HG03025 (cell line): ENCODE results near the gene MCF2L2.

ENCODE experiments used
- ATAC-seq: cut with Tn5 transposase; IDR thresholded peaks from one replicate; pipeline ENCODE4 v1.9.1; 2021; ENCODE audit warnings: mild to moderate bottlenecking, moderate library complexity; ENCODE audit not compliant: unreplicated experiment, low FRiP score

The MCF2L2 gene

DNA sequence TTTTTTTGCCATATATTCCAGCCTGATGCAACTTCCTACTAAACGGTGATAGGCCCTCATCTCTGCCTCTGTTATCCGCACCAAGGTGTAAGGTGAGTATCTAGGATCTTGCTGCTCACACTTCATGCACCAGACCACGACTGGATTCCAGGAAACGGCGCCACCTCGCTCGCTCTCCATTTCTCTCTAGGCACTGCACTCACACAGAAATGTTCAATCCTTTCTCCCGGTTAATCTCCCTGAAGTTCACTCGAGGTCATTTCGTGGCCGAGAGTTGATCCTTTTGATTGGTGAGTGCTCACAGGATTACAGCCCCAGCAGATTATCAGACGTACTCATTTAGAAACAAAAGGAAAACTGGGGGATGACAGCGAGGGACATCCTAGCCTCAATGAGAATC is 28.1 kb downstream of the MCF2L2 start:
- ATAC-seq: no peak

DNA sequence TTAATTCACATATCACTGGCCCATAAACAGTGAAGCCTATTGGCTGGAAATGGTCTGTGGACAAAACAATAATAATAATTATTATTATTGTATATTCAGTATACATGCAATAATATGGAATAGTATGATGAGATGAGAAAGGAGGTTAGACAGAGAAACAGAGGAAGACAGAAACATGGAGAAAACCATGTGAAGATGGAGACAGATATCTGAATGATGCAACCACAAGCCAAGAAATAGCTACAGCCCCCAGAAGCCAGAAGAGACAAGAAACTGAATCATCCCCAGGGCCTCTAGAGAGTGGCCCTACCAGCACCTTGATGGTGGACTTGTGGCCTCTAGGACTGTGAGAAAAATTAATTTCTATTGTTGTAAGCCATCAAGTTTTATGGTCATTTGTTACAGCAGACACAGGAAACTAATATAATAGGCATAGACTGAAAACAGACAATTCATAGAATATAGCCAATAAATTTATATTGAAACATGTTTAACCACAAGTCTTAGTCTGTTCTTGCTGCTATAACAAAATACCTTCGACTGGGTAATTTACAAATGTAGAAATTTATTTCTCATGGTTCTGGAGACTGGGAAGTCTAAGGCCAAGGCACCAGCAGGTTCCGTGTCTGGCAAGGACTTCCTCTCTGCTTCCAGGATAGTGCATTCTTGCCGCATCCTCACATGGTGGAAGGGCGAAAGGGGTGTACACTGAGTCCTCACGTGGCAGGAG is 31.6 kb downstream of the MCF2L2 start:
- ATAC-seq: no peak

DNA sequence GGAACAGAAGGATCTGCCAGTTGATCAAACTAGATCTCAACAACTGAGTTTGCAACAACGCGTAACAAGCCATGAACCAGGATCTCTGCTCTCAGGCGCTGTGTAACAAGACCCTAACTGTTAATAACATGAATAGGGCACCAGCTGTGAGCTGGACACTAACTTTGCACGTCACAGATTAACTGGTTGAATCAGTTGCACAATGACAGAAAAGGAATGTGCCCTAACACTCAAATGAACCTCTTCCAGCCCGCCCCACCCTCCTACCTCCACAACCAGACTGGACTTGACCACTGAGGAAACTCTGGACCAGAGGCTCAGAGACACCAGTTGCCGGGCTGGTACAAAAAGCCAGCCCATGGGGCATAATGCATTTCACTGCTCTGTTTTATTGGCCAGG is 34.3 kb downstream of the MCF2L2 start:
- no peak for ATAC-seq

DNA sequence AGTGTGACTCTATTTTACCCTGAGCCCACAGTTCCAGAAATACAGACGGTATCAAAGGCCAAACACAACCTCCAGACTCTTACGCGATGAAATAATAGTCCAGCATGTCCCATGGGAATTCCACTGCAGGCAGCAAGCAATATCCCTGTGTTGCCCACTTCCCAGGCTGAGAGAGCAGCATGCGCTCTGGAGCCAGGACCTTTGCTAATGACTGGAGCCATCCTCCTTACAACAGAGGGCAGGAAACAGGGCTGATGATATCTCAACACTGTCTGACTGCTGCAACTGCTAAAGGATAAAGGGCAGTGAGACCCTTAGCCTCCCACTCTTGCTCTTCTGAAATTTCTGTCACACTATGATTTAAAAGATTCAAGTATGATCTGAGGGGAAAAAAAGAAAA is 34.8 kb downstream of the MCF2L2 start:
- ATAC-seq: no peak

DNA sequence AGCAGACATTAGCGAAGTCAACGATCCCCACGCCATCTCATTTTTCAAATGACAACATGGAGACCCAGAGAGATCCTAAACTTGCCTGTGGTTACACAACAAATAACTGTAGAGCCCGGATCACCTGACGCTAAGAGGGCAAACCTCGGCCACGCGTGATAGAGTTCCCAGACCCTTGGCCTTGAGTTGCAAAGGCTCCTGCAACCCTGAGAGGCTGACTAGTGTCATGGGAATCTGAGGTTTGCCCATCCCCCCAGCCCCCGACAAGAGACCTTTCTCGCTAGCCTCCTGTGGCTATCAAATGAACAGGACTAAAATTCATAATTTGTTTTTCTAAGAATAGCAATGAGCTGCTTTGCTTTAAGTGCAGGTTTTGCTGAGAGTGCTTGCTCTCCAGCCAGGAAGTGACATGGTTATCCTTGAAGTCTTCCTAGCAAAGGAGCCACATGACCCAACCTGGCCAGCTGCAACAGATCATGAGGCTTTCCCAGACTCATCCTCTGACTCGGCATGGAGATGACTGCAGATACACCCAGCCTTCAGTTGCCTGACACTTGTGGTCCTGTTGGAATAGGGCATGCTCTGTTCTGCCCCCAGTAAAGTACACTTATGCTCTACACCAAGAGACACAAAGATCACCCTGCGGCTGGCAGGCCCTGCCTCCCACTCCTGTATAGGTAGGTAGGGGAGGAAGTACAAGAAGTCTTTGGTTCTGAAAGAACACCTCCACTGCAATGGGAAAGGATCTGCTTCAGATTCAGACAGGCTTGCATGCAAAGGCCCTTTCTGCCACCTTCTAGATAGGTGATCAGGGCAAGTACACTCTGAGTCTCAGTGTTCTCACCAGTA is 36.0 kb downstream of the MCF2L2 start:
- ATAC-seq: no peak

DNA sequence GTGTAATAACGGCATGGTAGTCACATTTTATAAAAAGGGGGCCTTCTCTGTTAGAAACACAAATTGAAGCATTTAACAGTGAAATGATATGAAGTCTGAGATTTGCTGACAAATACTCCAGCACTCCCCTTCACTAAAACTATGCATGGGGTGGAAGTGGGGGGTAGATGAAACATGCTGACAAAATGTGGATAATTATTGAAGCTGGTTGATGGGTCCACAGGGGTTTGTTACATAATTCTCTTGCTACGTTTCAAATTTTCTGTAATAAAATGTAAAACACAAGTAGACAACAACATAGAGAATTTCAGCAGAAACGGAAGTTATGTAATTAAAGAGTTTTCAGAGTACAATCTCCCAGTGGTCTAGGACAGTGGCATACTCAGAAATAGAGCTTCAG is 37.0 kb downstream of the MCF2L2 start:
- no peak for ATAC-seq

DNA sequence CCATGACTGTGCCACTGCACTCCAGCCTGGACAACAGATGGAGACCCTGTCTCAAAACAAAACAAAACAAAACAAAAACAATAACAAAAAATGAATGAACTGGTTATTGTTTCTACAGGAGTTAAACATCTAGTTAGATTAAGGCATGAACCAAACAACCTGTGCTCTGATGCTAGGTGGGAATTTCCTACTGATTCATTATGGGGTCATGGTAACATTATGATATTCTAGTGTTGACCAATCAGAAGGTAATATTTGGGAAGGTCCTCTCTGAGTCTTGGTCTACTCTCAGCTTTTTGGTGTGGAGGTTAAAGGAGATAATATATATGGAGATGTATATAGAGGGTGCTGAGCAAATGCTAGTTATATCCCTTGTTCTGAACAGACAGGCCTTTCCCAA is 37.6 kb downstream of the MCF2L2 start:
- no peak for ATAC-seq

DNA sequence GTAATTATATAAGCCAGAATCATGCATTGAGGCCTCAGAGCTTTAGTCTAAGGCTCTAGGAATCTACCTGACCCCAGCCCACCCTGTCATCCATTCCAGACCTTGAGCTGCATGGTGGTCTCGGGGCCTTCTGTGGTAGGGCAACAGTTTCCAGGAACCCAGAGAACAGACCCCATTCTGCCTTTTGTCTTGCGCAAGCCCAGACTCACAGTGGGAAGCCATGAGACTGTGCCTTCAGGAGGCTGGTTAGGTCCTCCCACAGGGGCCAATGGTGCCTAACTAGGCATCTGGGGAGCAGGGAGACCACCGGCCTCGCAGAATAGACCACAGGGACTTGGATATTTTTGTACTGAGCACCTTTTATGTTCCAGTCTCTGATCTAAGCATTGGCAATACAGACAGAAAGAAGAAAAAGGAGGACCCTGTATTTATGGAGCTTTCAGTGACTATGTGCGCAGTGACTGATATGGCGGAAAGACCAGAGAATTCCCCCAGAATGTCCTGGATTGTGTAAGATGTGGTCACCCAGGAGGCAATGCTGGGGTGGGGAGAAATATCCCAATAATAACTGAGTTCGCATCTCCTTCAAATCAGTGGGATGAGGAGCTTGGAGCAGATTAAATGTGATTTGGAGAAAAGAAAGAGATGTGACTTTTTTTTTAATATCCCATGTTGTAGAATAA is 40.1 kb downstream of the MCF2L2 start:
- no peak for ATAC-seq

DNA sequence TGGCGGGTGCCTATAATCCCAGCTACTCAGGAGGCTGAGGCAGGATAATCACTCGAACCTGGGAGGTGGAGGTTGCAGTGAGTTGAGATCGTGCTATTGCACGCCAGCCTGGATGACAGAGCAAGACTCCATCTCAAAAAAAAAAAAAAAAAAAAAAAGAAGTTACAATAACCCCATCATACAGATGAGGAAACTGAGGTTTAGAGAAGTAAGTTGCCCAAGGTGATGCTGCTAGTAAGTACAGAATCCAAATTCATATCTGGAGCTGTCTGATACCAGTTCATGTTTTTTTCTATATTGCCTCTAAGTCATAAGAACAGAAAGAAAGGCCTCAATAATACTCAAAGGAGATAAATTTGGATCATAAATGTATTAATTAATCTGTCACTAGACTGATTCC is 40.6 kb downstream of the MCF2L2 start:
- ATAC-seq: no peak

DNA sequence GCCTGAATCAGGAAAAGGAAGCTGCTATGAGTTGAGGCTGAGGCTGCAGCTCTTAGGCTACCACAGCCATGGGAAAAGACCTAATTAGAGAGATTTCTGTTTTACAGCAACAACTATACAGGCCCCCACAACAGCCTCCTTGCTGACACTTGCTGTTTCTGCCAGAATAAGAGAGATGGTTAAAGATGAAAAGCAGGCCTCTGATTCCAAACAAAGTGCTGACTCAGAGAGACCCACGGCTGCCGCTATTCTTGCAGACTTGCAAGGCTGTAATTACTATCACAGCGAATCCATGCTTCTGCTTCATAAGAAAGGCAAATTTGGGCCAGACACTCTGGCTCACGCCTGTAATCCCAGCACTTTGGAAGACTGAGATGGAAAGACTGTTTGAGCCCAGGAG is 41.8 kb downstream of the MCF2L2 start:
- ATAC-seq: no peak

DNA sequence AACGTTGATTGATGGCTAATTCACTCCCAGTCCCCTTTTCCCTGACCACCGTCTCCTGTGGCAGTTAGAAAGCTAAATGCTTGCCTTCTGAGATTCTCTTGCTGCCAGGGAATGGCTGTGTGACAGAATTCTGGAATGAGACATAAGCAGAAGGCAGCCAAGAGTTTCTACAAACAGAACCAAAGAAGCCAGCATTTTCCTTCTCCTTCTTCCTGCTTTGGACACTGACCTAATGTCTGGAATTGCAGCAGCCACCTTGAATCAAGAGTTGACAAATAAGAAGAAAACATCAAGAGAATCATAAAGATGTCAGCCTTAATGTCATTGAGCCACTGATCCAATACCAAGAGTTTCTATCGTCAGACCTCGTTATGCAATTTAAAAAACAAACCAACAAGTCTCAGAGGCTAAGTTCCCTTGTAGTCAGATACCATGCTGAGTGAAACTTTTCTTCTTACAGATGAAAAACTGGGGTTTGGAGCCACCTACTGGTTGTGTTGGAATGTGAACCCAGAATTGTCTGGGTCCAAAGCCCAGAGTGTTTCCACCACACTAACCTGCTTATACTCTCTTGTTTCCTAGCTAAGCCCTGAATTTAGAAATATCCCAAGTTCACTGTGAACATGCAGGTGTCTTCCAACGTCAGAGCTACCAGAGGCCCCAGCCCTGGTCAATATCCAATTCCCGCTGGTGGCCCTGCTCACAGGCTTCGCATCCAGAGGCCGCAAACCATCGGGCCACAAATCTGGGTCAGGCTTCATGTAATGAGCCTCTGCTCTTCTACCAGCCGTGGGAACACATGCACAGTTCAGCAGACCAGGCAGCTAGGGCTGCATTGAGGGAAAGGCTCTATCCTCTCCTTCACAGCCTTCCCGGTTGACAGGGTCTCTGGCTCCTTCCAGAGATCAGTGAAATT is 42.5 kb downstream of the MCF2L2 start:
- ATAC-seq: peak; percentile 50

DNA sequence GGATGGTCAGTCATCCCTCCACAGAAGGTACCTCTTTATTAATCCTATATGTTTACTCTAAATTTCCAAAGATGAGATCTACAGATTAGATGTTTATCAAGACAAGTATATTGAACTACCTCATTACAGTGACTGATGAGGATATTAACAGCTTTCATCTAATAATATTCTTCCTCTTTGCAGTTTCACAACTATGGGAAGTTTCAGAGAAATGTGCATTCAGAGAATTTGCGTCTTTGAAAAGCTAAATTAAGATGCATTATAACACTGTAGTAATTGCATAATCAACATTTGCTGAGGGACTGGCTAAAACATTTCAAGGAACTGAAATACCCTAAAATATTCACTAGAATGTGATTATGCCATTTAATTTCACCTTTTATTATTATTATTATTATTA is 46.7 kb downstream of the MCF2L2 start:
- ATAC-seq: no peak

DNA sequence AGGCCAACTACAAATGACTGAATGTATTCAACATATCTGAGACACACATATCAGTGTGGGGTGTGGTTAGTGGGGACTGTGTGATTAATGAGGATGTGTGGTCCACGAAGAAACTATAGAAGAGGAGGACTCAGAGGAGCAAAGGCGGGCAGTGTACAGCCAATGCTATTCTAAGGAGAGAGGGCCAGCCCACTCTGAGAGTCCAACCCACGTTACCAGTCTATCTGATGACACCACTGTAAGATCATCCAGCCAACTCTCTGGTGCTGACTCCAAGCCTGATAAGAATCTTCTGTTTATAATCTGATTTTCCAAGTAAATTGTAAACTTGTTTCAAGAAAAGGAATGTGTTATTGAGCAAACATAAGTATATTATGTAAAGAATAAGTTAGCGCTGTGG is 47.2 kb downstream of the MCF2L2 start:
- no peak for ATAC-seq

DNA sequence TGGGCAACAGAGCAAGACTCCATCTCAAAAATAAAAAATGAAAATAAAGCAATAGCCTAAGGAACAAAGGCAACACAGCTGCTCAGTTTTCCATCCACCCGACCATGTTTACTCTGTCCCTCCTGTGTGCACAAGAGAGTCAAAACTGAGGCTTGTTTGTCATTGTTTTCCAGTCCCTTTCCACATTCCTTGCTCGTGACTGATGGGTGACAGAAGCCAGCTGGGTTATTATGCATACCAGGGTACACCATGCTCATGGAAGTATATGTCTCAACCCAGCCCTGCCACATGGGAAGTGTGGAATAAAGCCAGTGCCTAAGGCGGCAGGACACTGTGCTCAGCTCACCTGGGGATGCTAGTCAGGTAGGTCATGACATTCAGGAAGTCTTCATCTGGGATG is 49.5 kb downstream of the MCF2L2 start:
- ATAC-seq: no peak

DNA sequence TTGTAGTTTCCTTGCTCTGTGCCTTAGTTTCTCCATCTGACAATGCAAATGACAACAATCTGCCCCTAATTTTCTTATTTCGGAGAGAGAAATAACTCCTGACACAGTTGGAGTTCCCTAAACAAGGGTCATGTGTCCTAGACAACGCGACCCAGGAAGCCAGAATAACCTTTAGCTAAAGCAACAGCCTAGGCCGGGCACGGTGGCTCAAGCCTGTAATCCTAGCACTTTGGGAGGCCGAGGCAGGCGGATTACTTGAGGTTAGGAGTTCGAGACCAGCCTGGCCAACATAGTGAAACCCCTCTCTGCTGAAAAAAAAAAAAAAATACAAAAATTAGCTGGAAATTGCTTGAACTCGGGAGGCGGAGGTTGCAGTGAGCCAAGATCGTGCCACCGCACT is 49.9 kb downstream of the MCF2L2 start:
- ATAC-seq: no peak

DNA sequence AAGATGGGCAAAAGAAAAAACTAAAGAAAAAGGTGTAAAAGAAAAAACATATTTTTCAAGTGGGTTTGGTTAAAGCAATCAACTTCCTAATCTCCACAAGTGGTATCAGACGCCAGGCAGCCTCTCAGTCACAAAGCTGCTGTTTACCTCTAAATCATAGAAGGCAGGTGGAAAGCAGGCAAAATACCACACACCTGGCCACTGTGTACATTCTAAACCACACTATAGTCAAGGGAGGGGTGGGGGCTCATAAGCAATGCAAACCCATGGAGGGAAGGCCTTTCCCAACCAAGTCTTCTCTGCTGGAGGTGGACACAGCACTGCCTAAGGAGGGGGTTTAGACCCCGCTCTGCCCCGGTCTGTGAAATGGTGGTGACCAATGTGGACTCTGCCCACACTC is 50.4 kb downstream of the MCF2L2 start:
- no peak for ATAC-seq

DNA sequence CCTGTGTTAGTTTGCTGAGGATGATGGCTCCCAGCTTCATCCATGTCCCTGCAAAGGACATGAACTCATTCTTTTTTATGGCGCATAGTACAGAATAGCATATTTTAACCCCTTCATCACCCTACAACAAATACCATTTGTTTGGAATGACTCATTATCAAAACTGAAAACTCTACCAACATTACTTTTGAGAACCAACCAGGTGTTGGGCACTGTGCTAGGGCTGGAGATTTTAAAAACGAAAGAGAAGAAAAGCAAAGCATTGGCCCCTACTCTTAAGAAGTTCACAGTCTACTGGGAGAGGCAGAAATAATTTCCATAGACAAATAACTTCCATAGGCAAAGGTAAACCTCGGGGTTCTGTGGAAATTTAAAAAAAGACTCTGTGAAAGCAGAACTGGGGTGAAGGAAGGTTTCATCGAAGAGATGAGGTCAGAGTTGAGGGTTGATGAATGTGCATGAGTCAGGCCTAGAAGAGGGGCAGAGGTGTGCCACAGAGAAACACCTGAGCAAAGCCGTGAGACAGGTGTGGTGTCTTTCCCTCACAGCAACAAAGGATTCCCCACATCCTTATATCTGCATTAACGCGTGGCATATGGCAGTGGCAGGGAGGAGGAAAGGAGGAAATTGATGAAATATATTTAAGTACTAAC is 51.0 kb downstream of the MCF2L2 start:
- no peak for ATAC-seq

DNA sequence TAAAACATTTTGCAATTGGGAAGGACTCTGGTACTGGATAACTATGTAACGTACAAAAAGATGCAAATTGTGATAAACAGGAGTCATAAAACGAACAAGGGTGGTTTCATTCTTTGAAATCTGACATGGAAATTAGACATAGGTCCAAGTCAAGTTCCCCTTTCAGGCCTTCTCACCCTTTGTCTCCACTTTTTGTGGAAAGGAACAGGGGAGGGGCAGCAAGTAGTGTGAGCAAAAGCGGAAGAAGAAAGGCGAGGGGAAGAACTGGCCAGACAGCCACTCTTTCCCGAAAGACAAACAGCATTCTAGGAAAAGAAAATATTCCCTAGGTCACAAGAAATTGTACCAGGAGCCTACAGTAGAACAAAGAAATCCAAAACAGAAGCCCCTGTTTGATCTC is 52.6 kb downstream of the MCF2L2 start:
- no peak for ATAC-seq

DNA sequence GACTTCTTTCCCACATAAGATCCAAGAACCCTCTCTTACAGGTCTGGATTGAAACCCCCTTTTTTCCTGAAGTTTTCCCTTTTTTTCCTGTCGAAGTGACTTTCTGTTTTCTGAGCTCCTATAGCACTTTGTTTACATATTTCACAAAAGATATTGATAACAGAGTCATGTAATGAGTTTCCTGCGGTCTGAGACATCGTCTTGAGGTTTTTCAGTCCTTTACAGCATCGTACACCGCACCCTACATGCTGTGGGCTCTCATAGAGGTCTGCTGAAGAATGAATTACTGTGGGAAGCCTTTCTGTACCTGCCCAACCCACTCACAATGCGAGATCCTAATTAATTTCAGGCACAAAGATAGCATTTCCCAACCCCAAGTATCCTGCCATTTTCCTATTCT is 53.1 kb downstream of the MCF2L2 start:
- no peak for ATAC-seq

DNA sequence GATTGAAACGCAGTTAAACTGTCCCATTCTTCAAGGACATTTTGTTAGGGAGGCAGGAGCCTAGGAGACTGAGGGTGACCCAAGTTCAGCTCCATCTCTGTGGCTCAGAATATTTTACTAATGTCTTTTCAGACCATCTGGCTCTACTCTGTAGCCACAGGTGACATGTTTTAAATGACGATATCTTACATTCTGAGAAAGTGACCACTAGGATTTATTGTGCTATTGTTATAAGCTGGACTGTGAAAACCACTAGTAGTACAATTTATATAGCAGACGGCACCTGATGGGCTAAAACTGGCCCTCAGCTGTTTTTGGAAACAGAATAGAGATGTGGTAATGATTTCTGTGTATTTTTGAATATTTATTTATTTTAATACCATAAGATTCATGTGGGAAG is 55.5 kb downstream of the MCF2L2 start:
- no peak for ATAC-seq
